ENCODE results near the gene CCDC13. TPM values are rescaled to one million over a fixed set of nuclear protein-coding genes. Genes with fewer than 3 reads are reported as not detected.
A peak's percentile ranks its signal among the peaks of the same experiment; 100 is the strongest.

The CCDC13 gene
- total and polyA plus RNA-seq, 2 of the 13 experiments (the other 11 are each of a cell fraction or from before 2014, with no cell fraction given): 0.22 to 0.51 TPM

DNA sequence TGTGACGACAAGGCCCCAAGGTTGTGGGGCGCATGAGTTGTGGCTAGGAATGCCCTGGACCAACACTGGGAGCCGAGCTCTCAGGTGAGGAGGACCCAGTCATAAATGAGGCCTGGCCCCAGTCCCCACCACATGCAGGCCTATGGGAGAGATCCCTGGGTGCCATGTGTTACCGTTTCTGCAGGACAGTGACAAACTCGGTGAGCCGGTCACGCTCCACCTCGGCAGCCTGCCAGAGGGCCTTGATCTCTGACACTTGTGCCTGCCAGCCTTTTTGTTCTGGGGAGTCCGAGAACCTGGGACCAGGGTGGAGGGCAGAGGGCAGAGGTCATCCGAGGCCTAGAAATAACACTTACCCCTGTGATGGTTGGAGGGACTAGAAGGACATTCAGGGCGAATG is 42.8 kb downstream of the CCDC13 start (continued):
- TF ChIP-seq TBX2 (CRISPR knock-in tag; IDR thresholded peaks at IDR 0.05; ENCODE audit: borderline replicate concordance): no peak
- peak; percentile 60 for TF ChIP-seq GATAD2A (CRISPR knock-in tag; IDR thresholded peaks at IDR 0.05)
- TF ChIP-seq, protein P1, sequence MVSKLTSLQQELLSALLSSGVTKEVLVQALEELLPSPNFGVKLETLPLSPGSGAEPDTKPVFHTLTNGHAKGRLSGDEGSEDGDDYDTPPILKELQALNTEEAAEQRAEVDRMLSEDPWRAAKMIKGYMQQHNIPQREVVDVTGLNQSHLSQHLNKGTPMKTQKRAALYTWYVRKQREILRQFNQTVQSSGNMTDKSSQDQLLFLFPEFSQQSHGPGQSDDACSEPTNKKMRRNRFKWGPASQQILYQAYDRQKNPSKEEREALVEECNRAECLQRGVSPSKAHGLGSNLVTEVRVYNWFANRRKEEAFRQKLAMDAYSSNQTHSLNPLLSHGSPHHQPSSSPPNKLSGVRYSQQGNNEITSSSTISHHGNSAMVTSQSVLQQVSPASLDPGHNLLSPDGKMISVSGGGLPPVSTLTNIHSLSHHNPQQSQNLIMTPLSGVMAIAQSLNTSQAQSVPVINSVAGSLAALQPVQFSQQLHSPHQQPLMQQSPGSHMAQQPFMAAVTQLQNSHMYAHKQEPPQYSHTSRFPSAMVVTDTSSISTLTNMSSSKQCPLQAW (CRISPR knock-in tag; IDR thresholded peaks at IDR 0.05): no peak
- 0 out of 2 replicates have a peak, but pooled peaks have one; percentile 20 for TF ChIP-seq HOXA3 (CRISPR knock-in tag; IDR thresholded peaks at IDR 0.05)
- TF ChIP-seq ZNF354B (CRISPR knock-in tag; IDR thresholded peaks at IDR 0.05): no peak
- TF ChIP-seq NR2F1 (CRISPR knock-in tag; IDR thresholded peaks at IDR 0.05): peak; percentile 44 to 59; a peak in 1 of 4 replicates
- peak; percentile 82 for TF ChIP-seq NR2F2 (IDR thresholded peaks at IDR 0.05; ENCODE audit: borderline replicate concordance, low read depth)
- TF ChIP-seq, protein P2, sequence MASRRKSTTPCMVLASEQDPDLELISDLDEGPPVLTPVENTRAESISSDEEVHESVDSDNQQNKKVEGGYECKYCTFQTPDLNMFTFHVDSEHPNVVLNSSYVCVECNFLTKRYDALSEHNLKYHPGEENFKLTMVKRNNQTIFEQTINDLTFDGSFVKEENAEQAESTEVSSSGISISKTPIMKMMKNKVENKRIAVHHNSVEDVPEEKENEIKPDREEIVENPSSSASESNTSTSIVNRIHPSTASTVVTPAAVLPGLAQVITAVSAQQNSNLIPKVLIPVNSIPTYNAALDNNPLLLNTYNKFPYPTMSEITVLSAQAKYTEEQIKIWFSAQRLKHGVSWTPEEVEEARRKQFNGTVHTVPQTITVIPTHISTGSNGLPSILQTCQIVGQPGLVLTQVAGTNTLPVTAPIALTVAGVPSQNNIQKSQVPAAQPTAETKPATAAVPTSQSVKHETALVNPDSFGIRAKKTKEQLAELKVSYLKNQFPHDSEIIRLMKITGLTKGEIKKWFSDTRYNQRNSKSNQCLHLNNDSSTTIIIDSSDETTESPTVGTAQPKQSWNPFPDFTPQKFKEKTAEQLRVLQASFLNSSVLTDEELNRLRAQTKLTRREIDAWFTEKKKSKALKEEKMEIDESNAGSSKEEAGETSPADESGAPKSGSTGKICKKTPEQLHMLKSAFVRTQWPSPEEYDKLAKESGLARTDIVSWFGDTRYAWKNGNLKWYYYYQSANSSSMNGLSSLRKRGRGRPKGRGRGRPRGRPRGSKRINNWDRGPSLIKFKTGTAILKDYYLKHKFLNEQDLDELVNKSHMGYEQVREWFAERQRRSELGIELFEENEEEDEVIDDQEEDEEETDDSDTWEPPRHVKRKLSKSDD (CRISPR knock-in tag; IDR thresholded peaks at IDR 0.05; ENCODE audit: low read depth): no peak
- no peak for TF ChIP-seq ZKSCAN5 (CRISPR knock-in tag; IDR thresholded peaks at IDR 0.05)
- no peak for TF ChIP-seq KDM4B (CRISPR knock-in tag; IDR thresholded peaks at IDR 0.05)
- TF ChIP-seq ZNF335 (CRISPR knock-in tag; IDR thresholded peaks at IDR 0.05): no peak
- TF ChIP-seq, protein P3, sequence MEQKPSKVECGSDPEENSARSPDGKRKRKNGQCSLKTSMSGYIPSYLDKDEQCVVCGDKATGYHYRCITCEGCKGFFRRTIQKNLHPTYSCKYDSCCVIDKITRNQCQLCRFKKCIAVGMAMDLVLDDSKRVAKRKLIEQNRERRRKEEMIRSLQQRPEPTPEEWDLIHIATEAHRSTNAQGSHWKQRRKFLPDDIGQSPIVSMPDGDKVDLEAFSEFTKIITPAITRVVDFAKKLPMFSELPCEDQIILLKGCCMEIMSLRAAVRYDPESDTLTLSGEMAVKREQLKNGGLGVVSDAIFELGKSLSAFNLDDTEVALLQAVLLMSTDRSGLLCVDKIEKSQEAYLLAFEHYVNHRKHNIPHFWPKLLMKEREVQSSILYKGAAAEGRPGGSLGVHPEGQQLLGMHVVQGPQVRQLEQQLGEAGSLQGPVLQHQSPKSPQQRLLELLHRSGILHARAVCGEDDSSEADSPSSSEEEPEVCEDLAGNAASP (CRISPR knock-in tag; IDR thresholded peaks at IDR 0.05; ENCODE audit: borderline replicate concordance): peak; percentile 91; the same call in 1 of the 2 replicates
- TF ChIP-seq, protein P4, sequence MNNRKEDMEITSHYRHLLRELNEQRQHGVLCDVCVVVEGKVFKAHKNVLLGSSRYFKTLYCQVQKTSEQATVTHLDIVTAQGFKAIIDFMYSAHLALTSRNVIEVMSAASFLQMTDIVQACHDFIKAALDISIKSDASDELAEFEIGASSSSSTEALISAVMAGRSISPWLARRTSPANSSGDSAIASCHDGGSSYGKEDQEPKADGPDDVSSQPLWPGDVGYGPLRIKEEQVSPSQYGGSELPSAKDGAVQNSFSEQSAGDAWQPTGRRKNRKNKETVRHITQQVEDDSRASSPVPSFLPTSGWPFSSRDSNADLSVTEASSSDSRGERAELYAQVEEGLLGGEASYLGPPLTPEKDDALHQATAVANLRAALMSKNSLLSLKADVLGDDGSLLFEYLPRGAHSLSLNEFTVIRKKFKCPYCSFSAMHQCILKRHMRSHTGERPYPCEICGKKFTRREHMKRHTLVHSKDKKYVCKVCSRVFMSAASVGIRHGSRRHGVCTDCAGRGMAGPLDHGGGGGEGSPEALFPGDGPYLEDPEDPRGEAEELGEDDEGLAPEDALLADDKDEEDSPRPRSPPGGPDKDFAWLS (CRISPR knock-in tag; IDR thresholded peaks at IDR 0.05; ENCODE audit: borderline replicate concordance): no peak
- TF ChIP-seq RCOR2 (CRISPR knock-in tag; IDR thresholded peaks at IDR 0.05): no peak
- TF ChIP-seq, protein P5, sequence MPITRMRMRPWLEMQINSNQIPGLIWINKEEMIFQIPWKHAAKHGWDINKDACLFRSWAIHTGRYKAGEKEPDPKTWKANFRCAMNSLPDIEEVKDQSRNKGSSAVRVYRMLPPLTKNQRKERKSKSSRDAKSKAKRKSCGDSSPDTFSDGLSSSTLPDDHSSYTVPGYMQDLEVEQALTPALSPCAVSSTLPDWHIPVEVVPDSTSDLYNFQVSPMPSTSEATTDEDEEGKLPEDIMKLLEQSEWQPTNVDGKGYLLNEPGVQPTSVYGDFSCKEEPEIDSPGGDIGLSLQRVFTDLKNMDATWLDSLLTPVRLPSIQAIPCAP (CRISPR knock-in tag; IDR thresholded peaks at IDR 0.05; ENCODE audit: low read depth): no peak
- TF ChIP-seq, protein P6, sequence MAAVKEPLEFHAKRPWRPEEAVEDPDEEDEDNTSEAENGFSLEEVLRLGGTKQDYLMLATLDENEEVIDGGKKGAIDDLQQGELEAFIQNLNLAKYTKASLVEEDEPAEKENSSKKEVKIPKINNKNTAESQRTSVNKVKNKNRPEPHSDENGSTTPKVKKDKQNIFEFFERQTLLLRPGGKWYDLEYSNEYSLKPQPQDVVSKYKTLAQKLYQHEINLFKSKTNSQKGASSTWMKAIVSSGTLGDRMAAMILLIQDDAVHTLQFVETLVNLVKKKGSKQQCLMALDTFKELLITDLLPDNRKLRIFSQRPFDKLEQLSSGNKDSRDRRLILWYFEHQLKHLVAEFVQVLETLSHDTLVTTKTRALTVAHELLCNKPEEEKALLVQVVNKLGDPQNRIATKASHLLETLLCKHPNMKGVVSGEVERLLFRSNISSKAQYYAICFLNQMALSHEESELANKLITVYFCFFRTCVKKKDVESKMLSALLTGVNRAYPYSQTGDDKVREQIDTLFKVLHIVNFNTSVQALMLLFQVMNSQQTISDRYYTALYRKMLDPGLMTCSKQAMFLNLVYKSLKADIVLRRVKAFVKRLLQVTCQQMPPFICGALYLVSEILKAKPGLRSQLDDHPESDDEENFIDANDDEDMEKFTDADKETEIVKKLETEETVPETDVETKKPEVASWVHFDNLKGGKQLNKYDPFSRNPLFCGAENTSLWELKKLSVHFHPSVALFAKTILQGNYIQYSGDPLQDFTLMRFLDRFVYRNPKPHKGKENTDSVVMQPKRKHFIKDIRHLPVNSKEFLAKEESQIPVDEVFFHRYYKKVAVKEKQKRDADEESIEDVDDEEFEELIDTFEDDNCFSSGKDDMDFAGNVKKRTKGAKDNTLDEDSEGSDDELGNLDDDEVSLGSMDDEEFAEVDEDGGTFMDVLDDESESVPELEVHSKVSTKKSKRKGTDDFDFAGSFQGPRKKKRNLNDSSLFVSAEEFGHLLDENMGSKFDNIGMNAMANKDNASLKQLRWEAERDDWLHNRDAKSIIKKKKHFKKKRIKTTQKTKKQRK (IDR thresholded peaks at IDR 0.05; ENCODE audit: low read length): no peak
- no peak for TF ChIP-seq ZNF891 (CRISPR knock-in tag; IDR thresholded peaks at IDR 0.05)
- no peak for TF ChIP-seq ZNF30 (CRISPR knock-in tag; IDR thresholded peaks at IDR 0.05)

All from HepG2 (cell line).